Measurements from ENCODE around the gene WASHC1. TPM values are rescaled to one million over a fixed set of nuclear protein-coding genes. Genes with fewer than 3 reads are reported as not detected.
"Not testable (repeated sequence)": the region's sequence is repeated elsewhere in the genome, so short reads cannot be mapped to it uniquely, and the experiment has no call there.

Gene WASHC1
- total RNA-seq, 2 donors from 2014 or later = 6.2 to 15.5 TPM

- H3K27ac ChIP-seq; H3K27me3 ChIP-seq; ATAC-seq; H3K36me3 ChIP-seq (replicated peaks in 1 of 2; ENCODE audit: insufficient read depth in 1 of 2, low read depth in 2 of 2); H3K9me3 ChIP-seq; H3K4me3 ChIP-seq; intact Hi-C loops (cut with DNase I); H3K4me1 ChIP-seq; DNase-seq: not testable (repeated sequence)
- WGBS, 2 donors = 83 to 88% methylated on average over 15 to 16 of the region's 16 CpGs
Observed at GRCh38 chr9:45180-45878, 16.1 kb upstream of the WASHC1 start.

GRCh38 chr9:44416-44815 is 15.2 kb upstream of the WASHC1 start:
- H3K36me3 ChIP-seq (replicated peaks in 1 of 2; ENCODE audit: insufficient read depth in 1 of 2, low read depth in 2 of 2); ATAC-seq; DNase-seq; H3K4me3 ChIP-seq; H3K27ac ChIP-seq; intact Hi-C loops (cut with DNase I); H3K4me1 ChIP-seq; H3K27me3 ChIP-seq; H3K9me3 ChIP-seq: not testable (repeated sequence)
- 14 to 71% methylated on average over 1 to 3 of the region's 3 CpGs for WGBS, 2 donors

- H3K36me3 ChIP-seq (replicated peaks in 1 of 2; ENCODE audit: insufficient read depth in 1 of 2, low read depth in 2 of 2); H3K27ac ChIP-seq; ATAC-seq; DNase-seq; intact Hi-C loops (cut with DNase I); H3K9me3 ChIP-seq; H3K4me1 ChIP-seq; H3K4me3 ChIP-seq; H3K27me3 ChIP-seq: not testable (repeated sequence)
- 79 to 84% methylated on average over 2 to 3 of the region's 3 CpGs for whole genome bisulfite sequencing, 2 donors
Observed at GRCh38 chr9:43636-44035, 14.4 kb upstream of the WASHC1 start.

GRCh38 chr9:43116-43515 is 13.9 kb upstream of the WASHC1 start:
- WGBS, 2 donors = 40% methylated on average over 1 of the region's 3 CpGs; no CpG with 5 or more reads in 1 of the 2 donors
- intact Hi-C loops (cut with DNase I); H3K36me3 ChIP-seq (replicated peaks in 1 of 2; ENCODE audit: insufficient read depth in 1 of 2, low read depth in 2 of 2); H3K4me1 ChIP-seq; ATAC-seq; DNase-seq; H3K4me3 ChIP-seq; H3K27ac ChIP-seq; H3K27me3 ChIP-seq; H3K9me3 ChIP-seq: not testable (repeated sequence)

GRCh38 chr9:41819-42218 is 12.6 kb upstream of the WASHC1 start:
- DNase-seq; H3K27ac ChIP-seq; H3K36me3 ChIP-seq (replicated peaks in 1 of 2; ENCODE audit: insufficient read depth in 1 of 2, low read depth in 2 of 2); H3K4me3 ChIP-seq; H3K4me1 ChIP-seq; H3K27me3 ChIP-seq; H3K9me3 ChIP-seq; ATAC-seq; intact Hi-C loops (cut with DNase I): not testable (repeated sequence)
- WGBS, 2 donors = 79 to 84% methylated on average over 2 of the region's 2 CpGs

DNA sequence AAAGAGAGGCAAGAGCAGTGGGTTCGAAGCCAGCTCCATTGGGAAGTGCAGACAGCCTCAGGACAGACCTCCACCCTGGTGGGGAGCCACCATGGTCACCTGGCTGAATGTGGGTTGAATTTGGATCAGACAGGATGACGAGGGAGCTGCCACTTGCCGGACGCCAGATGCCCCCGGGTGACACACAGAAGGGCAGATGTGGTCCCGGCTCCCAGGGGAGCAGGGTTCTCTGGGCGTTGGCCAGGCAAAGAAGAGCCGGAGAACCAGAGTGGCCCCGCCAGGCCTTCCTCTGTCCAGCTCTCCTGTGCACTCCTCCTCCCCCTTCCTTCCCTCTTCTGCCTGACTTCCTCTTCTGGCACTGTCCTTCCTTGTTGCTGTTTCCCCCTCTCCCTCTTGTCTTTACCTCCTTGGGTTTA is 12.0 kb upstream of the WASHC1 start:
- H3K4me1 ChIP-seq; DNase-seq; ATAC-seq; H3K27ac ChIP-seq; H3K4me3 ChIP-seq; H3K27me3 ChIP-seq; H3K9me3 ChIP-seq; intact Hi-C loops (cut with DNase I); H3K36me3 ChIP-seq (replicated peaks in 1 of 2; ENCODE audit: insufficient read depth in 1 of 2, low read depth in 2 of 2): not testable (repeated sequence)
- WGBS, 2 donors = 65 to 79% methylated on average over 5 to 7 of the region's 9 CpGs

DNA sequence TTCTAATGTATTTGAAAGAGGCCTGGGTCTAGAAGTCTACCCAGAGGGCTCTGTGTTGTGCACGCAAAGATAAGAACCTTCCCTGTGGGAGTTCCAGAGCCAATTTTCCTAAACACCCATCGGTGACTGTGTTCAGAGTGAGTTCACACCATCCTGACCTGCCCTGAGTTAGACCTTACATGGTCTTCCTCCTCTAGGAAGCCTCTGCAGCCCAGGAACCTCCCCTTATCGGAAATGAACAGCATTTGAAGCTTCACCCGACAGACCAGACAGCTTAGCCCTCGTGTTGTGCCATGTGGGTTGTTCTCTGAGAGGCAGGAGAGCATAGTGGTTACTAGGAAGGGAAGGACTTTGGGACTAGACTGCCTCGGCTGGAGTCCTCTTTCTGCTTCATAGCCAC is 3.1 kb upstream of the WASHC1 start:
- H3K4me1 ChIP-seq; H3K36me3 ChIP-seq (replicated peaks in 1 of 2; ENCODE audit: insufficient read depth in 1 of 2, low read depth in 2 of 2); DNase-seq; H3K4me3 ChIP-seq; intact Hi-C loops (cut with DNase I); H3K9me3 ChIP-seq; ATAC-seq; H3K27ac ChIP-seq; H3K27me3 ChIP-seq: not testable (repeated sequence)
- 20% methylated on average over 2 of the region's 6 CpGs; no CpG with 5 or more reads in 1 of the 2 donors for WGBS, 2 donors

DNA sequence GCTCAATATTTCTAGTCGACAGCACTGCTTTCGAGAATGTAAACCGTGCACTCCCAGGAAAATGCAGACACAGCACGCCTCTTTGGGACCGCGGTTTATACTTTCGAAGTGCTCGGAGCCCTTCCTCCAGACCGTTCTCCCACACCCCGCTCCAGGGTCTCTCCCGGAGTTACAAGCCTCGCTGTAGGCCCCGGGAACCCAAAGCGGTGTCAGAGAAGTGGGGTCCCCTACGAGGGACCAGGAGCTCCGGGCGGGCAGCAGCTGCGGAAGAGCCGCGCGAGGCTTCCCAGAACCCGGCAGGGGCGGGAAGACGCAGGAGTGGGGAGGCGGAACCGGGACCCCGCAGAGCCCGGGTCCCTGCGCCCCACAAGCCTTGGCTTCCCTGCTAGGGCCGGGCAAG is 481 bp downstream of the WASHC1 start:
- H3K36me3 ChIP-seq (replicated peaks in 1 of 2; ENCODE audit: insufficient read depth in 1 of 2, low read depth in 2 of 2); H3K27ac ChIP-seq; H3K4me3 ChIP-seq; ATAC-seq; H3K9me3 ChIP-seq; DNase-seq; H3K27me3 ChIP-seq; intact Hi-C loops (cut with DNase I); H3K4me1 ChIP-seq: not testable (repeated sequence)
- no CpG with 5 or more reads among the region's 30 CpGs for WGBS, 2 donors

DNA sequence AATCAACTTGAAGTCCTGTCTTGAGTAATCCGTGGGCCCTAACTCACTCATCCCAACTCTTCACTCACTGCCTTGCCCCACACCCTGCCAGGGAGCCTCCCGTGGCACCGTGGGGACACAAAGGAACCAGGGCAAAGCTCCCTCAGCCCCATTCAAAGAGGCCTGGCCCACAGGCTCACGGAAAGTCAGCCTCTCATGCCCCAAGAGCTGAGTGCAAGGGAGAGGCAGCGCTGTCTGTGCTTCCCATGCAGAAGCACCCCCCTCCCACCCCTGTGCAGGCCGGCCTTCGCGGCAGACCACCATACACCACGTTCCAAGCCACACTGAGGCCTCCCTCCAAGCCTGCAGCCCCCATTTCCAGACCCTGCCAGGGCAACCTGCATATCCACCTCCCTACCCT is 7.6 kb downstream of the WASHC1 start:
- not testable (repeated sequence) for DNase-seq, ATAC-seq

DNA sequence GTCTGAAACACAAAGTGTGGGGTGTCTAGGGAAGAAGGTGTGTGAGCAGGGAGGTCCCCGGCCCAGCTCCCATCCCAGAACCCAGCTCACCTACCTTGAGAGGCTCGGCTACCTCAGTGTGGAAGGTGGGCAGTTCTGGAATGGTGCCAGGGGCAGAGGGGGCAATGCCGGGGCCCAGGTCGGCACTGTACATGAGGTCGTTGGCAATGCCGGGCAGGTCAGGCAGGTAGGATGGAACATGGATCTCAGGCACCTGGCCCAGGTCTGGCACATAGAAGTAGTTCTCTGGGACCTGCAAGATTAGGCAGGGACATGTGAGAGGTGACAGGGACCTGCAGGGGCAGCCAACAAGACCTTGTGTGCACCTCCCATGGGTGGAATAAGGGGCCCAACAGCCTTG is 12.4 kb downstream of the WASHC1 start:
- H3K4me1 ChIP-seq; H3K4me3 ChIP-seq; DNase-seq; H3K9me3 ChIP-seq; intact Hi-C loops (cut with DNase I); H3K36me3 ChIP-seq (replicated peaks in 1 of 2; ENCODE audit: insufficient read depth in 1 of 2, low read depth in 2 of 2); ATAC-seq; H3K27me3 ChIP-seq; H3K27ac ChIP-seq: not testable (repeated sequence)
- WGBS, 2 donors = no CpG with 5 or more reads among the region's 6 CpGs

More for the DNA sequence above, 7.6 kb downstream of the WASHC1 start:
- WGBS, 2 donors = 96% methylated on average over 5 of the region's 9 CpGs; no CpG with 5 or more reads in 1 of the 2 donors
- intact Hi-C loops (cut with DNase I); H3K4me3 ChIP-seq; H3K9me3 ChIP-seq; H3K27ac ChIP-seq; H3K27me3 ChIP-seq; H3K36me3 ChIP-seq (replicated peaks in 1 of 2; ENCODE audit: insufficient read depth in 1 of 2, low read depth in 2 of 2); H3K4me1 ChIP-seq: not testable (repeated sequence)

DNA sequence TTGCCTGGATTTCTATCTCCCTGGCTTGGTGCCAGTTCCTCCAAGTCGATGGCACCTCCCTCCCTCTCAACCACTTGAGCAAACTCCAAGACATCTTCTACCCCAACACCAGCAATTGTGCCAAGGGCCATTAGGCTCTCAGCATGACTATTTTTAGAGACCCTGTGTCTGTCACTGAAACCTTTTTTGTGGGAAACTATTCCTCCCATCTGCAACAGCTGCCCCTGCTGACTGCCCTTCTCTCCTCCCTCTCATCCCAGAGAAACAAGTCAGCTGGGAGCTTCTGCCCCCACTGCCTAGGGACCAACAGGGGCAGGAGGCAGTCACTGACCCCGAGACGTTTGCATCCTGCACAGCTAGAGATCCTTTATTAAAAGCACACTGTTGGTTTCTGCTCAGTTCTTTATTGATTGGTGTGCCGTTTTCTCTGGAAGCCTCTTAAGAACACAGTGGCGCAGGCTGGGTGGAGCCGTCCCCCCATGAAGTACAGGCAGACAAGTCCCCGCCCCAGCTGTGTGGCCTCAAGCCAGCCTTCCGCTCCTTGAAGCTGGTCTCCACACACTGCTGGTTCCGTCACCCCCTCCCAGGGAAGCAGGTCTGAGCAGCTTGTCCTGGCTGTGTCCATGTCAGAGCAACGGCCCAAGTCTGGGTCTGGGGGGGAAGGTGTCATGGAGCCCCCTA is 15.0 kb downstream of the WASHC1 start:
- H3K27me3 ChIP-seq; H3K4me3 ChIP-seq; H3K36me3 ChIP-seq (replicated peaks in 1 of 2; ENCODE audit: insufficient read depth in 1 of 2, low read depth in 2 of 2); intact Hi-C loops (cut with DNase I); H3K9me3 ChIP-seq; H3K27ac ChIP-seq; H3K4me1 ChIP-seq; ATAC-seq: not testable (repeated sequence)
- DNase-seq = peak in 3 of 4 donors; percentile 6 to 21 (median 20)
- 65 to 80% methylated on average over 1 to 7 of the region's 10 CpGs for WGBS, 2 donors
